DOHH2 (cell line): Measurements from ENCODE around the gene SORL1.

Source experiments
- H3F3A ChIP-seq: fragments of 200-600 bp; sonication (generic), shearing (Covaris generic); 2 replicates; pipeline ENCODE4 v1.6.0; 2016; ENCODE audit warnings: antibody characterized with exemption, mild to moderate bottlenecking; ENCODE audit not compliant: control insufficient read depth, insufficient read depth
- H3K27ac ChIP-seq: fragments of 200-600 bp; sonication (generic); 2 replicates; pipeline ENCODE4 v1.5.1; 2014; ENCODE audit warnings: low read depth, mild to moderate bottlenecking, low read length, moderate library complexity
- H3K27me3 ChIP-seq: fragments of 200-600 bp; sonication (generic); 2 replicates; pipeline ENCODE4 v1.6.1; 2014; ENCODE audit warnings: mild to moderate bottlenecking, low read length, mixed read lengths; ENCODE audit not compliant: control insufficient read depth
- H3K36me3 ChIP-seq: fragments of 200-600 bp; sonication (generic); 2 replicates; pipeline ENCODE4 v1.6.1; 2014; ENCODE audit warnings: mild to moderate bottlenecking, low read length, moderate library complexity, mixed read lengths; ENCODE audit not compliant: control insufficient read depth
- H3K4me1 ChIP-seq: fragments of 200-600 bp; sonication (generic); 2 replicates; pipeline ENCODE4 v1.6.1; 2014; ENCODE audit warnings: mild to moderate bottlenecking, low read length, mixed read lengths; ENCODE audit not compliant: control insufficient read depth
- H3K4me2 ChIP-seq: fragments of 200-600 bp; sonication (generic); 2 replicates; pipeline ENCODE4 v1.6.0; 2014; ENCODE audit warnings: mild to moderate bottlenecking, low read length, moderate library complexity
- H3K4me3 ChIP-seq: fragments of 200-600 bp; sonication (generic); 2 replicates; pipeline ENCODE4 v1.5.1; 2014; ENCODE audit warnings: mild to moderate bottlenecking, low read length, mixed read lengths
- H3K79me2 ChIP-seq: fragments of 200-600 bp; sonication (generic); 2 replicates; pipeline ENCODE4 v1.6.1; 2014; ENCODE audit warnings: mild to moderate bottlenecking, low read length, mixed read lengths; ENCODE audit not compliant: control insufficient read depth
- H3K9me2 ChIP-seq: fragments of 200-600 bp; sonication (generic); replicated peaks from 2 replicates; pipeline ENCODE4 v1.6.1; 2014; ENCODE audit warnings: mild to moderate bottlenecking, low read length, mixed read lengths; ENCODE audit not compliant: control insufficient read depth
- H3K9me3 ChIP-seq: fragments of 200-600 bp; sonication (generic); 2 replicates; pipeline ENCODE4 v1.6.1; 2014; ENCODE audit warnings: antibody characterized with exemption, low read length, mixed read lengths; ENCODE audit not compliant: control insufficient read depth, insufficient read depth
- H4K20me1 ChIP-seq: fragments of 200-600 bp; sonication (generic); 2 replicates; pipeline ENCODE4 v1.6.0; 2014; ENCODE audit warnings: low read depth, mild to moderate bottlenecking, antibody characterized with exemption, low read length, moderate library complexity; ENCODE audit not compliant: control insufficient read depth, insufficient read depth
- EZH2phosphoT487 ChIP-seq: fragments of 200-600 bp; sonication (generic); IDR thresholded peaks from 2 replicates; pipeline ENCODE4 v1.6.1; 2017; ENCODE audit warnings: borderline replicate concordance, mild to moderate bottlenecking, antibody characterized with exemption, low read length, moderate library complexity, mixed read lengths
- TF ChIP-seq, protein P1 (sequence below): fragments of 200-600 bp; sonication (generic); IDR thresholded peaks from one replicate; pipeline ENCODE4 v1.5.1; 2014; ENCODE audit warnings: antibody characterized with exemption, mild to moderate bottlenecking, low read depth, low read length; ENCODE audit not compliant: poor library complexity, severe bottlenecking

SORL1 gene

DNA sequence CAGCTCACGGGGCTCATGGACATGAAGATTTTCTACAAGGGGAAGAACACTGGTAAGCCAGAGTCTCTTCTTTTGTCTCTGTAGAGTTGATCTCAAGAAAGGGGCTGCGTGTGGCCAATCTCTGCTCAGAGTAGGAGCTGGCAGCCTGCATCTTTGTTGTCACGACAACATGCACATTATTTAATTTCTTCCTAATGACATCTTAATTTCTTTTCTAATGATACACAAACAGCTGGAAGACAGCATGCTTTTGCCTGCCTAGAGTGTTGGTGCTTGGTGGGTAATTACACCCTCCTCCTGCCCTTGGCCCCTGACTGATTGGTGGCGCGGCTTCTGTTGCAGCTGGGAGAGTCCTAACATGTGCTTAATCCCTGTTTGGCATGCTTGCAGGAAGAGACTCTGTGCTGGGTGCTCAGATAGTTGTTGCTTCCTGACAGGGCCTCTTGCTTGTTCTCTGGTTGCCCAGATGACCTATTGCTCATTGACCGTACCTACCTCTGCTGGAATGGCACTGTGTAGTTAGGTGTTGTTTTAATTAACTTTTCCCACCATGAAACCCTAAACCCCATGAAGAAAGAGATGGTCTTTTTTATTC is 107.6 kb downstream of the SORL1 start:
- TF ChIP-seq, protein P1, sequence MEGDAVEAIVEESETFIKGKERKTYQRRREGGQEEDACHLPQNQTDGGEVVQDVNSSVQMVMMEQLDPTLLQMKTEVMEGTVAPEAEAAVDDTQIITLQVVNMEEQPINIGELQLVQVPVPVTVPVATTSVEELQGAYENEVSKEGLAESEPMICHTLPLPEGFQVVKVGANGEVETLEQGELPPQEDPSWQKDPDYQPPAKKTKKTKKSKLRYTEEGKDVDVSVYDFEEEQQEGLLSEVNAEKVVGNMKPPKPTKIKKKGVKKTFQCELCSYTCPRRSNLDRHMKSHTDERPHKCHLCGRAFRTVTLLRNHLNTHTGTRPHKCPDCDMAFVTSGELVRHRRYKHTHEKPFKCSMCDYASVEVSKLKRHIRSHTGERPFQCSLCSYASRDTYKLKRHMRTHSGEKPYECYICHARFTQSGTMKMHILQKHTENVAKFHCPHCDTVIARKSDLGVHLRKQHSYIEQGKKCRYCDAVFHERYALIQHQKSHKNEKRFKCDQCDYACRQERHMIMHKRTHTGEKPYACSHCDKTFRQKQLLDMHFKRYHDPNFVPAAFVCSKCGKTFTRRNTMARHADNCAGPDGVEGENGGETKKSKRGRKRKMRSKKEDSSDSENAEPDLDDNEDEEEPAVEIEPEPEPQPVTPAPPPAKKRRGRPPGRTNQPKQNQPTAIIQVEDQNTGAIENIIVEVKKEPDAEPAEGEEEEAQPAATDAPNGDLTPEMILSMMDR, result no peak
- TF ChIP-seq EZH2phosphoT487, result no peak
- H3K27me3 ChIP-seq, result no peaks in the 10 kb centered on the region
- H3K27ac ChIP-seq, result no peak overlapping the region
- peaks cover 55% of the 10 kb centered on the region for H3K79me2 ChIP-seq
- H3K4me2 ChIP-seq, result no peak overlapping the region
- H3K9me2 ChIP-seq, result no peaks in the 10 kb centered on the region
- no peaks in the 10 kb centered on the region for H4K20me1 ChIP-seq
- peaks cover 7% of the 10 kb centered on the region; the same call in 1 of the 2 replicates for H3F3A ChIP-seq
- peaks cover 97% of the 10 kb centered on the region for H3K36me3 ChIP-seq
- H3K4me1 ChIP-seq, result peaks cover 29% of the 10 kb centered on the region
- H3K9me3 ChIP-seq, result no peaks in the 10 kb centered on the region
- no peak overlapping the region for H3K4me3 ChIP-seq

DNA sequence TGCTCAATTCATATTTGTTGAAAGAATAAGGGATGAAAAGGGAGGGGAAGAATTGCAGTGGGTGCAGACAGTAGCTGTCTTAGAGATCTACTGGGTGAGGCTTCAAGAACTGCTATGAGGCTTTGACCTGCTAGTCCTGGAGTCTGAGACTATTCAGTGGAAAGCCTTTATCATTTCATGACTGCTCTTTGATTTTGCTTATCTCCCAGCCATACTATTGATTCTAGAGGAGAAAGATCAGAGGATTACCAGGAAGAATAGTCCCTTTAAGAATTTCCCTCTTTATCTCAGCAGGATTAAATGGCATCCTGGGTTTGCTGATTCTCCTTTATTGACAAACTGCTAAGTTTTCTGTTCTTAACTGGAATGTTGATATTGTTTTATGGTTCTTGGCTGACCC is 108.1 kb downstream of the SORL1 start:
- Histone ChIP-seq H3K27me3 (no peaks in the 10 kb centered on the region), H3K9me2 (no peaks in the 10 kb centered on the region), H3K79me2 (peaks cover 61% of the 10 kb centered on the region), H3K4me2 (no peak overlapping the region), H3K36me3 (peaks cover 97% of the 10 kb centered on the region), H3K9me3 (no peaks in the 10 kb centered on the region), H3K4me3 (no peak overlapping the region), H3F3A (peaks cover 6% of the 10 kb centered on the region; the same call in 1 of the 2 replicates), H4K20me1 (no peaks in the 10 kb centered on the region), H3K4me1 (peaks cover 35% of the 10 kb centered on the region), H3K27ac (no peak overlapping the region)
- TF ChIP-seq, protein P1, result no peak
- no peak for TF ChIP-seq EZH2phosphoT487

DNA sequence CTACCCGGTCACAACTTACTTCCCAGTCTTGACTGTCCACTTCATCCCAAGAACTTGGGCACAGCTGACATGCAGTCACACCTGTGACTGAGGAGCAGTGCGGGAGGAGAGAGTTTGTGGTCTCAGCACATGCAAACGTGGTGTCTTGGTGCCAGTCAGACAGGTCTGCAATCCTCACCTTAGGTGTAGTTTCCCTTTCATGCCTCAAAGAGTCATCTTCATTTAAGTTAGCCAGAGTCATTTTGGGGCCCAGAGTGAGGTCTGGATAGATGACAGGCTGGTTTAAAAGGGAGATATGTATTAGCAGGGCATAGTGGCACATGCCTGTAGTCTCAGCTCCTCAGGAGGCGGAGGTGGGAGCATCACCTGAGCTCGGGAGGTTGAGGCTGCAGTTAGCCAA is 109.1 kb downstream of the SORL1 start:
- H3K36me3 ChIP-seq, result peaks cover 99% of the 10 kb centered on the region
- H3K79me2 ChIP-seq, result peaks cover 68% of the 10 kb centered on the region
- H3K4me3 ChIP-seq, result no peak overlapping the region
- no peak overlapping the region for H3K27ac ChIP-seq
- H3F3A ChIP-seq, result peaks cover 10% of the 10 kb centered on the region; the same call in 1 of the 2 replicates
- peaks cover 45% of the 10 kb centered on the region for H3K4me1 ChIP-seq
- no peaks in the 10 kb centered on the region for H3K27me3 ChIP-seq
- no peaks in the 10 kb centered on the region for H4K20me1 ChIP-seq
- TF ChIP-seq, protein P1, result no peak
- TF ChIP-seq EZH2phosphoT487, result no peak
- no peak overlapping the region for H3K4me2 ChIP-seq
- H3K9me2 ChIP-seq, result no peaks in the 10 kb centered on the region
- no peaks in the 10 kb centered on the region for H3K9me3 ChIP-seq
